ENCODE data around the gene STAC.

GRCh38 chr3:36366308-36366707 lies 14.0 kb upstream of the STAC start:
- TF ChIP-seq ARNTL (CRISPR knock-in tag; IDR thresholded peaks at IDR 0.05; ENCODE audit: borderline replicate concordance, low read depth): no peak
- TF ChIP-seq GLIS3 (CRISPR knock-in tag; IDR thresholded peaks at IDR 0.05): no peak
- no peak for TF ChIP-seq POU6F1 (CRISPR knock-in tag; IDR thresholded peaks at IDR 0.05; ENCODE audit: borderline replicate concordance, low read depth)
- TF ChIP-seq TCF4 (CRISPR knock-in tag; IDR thresholded peaks at IDR 0.05; ENCODE audit: borderline replicate concordance): no peak
- no peak for TF ChIP-seq ZNF565 (CRISPR knock-in tag; conservative IDR thresholded peaks at IDR 0.05; ENCODE audit: low read depth)
- no peak for TF ChIP-seq ZC3H10 (CRISPR knock-in tag; IDR thresholded peaks at IDR 0.05)

Measured in SK-N-SH treated with all-trans-retinoic acid at 6 μM for 48 hours (cell line).